Measurements from ENCODE around the gene BSND. TPM values are rescaled to one million over a fixed set of nuclear protein-coding genes. Genes with fewer than 3 reads are reported as not detected.
A peak's percentile ranks its signal among the peaks of the same experiment; 100 is the strongest.

Gene BSND
- total RNA-seq, 2 donors from 2014 or later = 0.13 to 0.20 TPM

- peaks cover 4% of the 10 kb centered on the region for H3K4me1 ChIP-seq (ENCODE audit: control insufficient read depth, insufficient read depth, low read length)
- H3K4me1 Mint-ChIP-seq = peaks cover 3% of the 10 kb centered on the region
- no peak for DNase-seq
- H3K4me3 ChIP-seq (ENCODE audit: low read length) = no peak overlapping the region
- no peaks in the 10 kb centered on the region for H3K36me3 ChIP-seq (ENCODE audit: control insufficient read depth, insufficient read depth, low read length)
- no peaks in the 10 kb centered on the region for H3K9me3 Mint-ChIP-seq
- no peak overlapping the region for H3K27ac Mint-ChIP-seq
- H3K9me3 ChIP-seq (ENCODE audit: control insufficient read depth, low read length) = no peaks in the 10 kb centered on the region
- H3K27ac ChIP-seq (ENCODE audit: low read depth, low read length) = no peak overlapping the region
- WGBS, 2 experiments (ENCODE audit: insufficient coverage in 1 of 2, insufficient read length in 1 of 2) = 93 to 97% methylated on average over 5 of the region's 5 CpGs
- peaks cover 20% of the 10 kb centered on the region for H3K27me3 Mint-ChIP-seq (ENCODE audit: insufficient read depth)
- H3K4me3 Mint-ChIP-seq = no peak overlapping the region
- H3K9ac ChIP-seq (ENCODE audit: extremely low read depth, low read length, poor library complexity, severe bottlenecking) = no peak overlapping the region
- no peaks in the 10 kb centered on the region for H3K27me3 ChIP-seq (ENCODE audit: control insufficient read depth, insufficient read depth, low read length, poor library complexity, severe bottlenecking)
- H3K36me3 Mint-ChIP-seq (ENCODE audit: low read depth) = peaks cover 6% of the 10 kb centered on the region
- TF ChIP-seq, protein P1, sequence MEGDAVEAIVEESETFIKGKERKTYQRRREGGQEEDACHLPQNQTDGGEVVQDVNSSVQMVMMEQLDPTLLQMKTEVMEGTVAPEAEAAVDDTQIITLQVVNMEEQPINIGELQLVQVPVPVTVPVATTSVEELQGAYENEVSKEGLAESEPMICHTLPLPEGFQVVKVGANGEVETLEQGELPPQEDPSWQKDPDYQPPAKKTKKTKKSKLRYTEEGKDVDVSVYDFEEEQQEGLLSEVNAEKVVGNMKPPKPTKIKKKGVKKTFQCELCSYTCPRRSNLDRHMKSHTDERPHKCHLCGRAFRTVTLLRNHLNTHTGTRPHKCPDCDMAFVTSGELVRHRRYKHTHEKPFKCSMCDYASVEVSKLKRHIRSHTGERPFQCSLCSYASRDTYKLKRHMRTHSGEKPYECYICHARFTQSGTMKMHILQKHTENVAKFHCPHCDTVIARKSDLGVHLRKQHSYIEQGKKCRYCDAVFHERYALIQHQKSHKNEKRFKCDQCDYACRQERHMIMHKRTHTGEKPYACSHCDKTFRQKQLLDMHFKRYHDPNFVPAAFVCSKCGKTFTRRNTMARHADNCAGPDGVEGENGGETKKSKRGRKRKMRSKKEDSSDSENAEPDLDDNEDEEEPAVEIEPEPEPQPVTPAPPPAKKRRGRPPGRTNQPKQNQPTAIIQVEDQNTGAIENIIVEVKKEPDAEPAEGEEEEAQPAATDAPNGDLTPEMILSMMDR (conservative IDR thresholded peaks at IDR 0.05) = no peak
These were observed 16.4 kb downstream of the BSND start for GRCh38 chr1:55015123-55015522.

DNA sequence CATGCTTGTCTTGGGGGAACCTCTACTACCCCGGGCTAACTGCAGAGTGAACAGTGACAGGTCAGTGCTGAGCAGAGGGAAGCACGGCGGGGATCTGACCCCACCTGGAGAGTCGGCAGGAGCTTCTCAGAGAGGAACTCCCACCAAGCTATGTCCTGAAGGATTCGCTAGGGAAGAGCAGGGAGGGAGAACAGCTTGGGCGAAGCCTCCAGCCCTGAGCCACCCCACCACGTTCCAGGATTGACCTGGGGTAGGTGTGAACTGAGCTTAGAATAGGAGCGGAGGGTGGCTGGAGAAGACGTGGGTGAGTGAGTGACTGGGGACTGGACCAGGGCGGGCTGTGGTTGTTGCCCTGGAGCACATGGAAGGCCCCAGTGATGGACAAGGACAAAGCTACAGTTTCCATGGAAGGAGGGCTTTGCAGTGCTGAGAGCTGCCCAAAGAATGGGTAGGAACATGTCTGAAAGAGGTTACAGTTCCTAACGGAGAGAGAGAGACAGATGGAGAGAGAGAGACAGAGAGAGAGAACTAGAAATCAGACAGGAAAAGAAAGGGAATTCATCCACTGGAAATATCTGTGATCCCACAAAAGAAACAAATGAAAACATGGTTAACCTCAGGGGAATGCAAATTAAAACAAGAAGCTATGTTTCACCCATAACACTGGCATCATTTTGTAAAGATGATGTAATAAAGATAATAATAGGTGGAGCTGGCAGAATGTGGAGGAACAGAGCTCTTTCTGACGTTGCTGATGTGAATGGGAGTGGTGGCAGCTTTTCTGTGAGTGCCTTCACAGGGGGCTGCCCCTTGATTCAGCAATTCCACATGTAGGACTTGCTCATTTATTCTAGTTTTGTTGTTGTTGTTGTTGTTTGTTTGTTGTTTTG lies 17.2 kb downstream of the BSND start:
- peaks cover 6% of the 10 kb centered on the region for H3K36me3 Mint-ChIP-seq (ENCODE audit: low read depth)
- Histone ChIP-seq H3K27me3 (ENCODE audit: control insufficient read depth, insufficient read depth, low read length, poor library complexity, severe bottlenecking) (no peaks in the 10 kb centered on the region), H3K9ac (ENCODE audit: extremely low read depth, low read length, poor library complexity, severe bottlenecking) (no peak overlapping the region), H3K36me3 (ENCODE audit: control insufficient read depth, insufficient read depth, low read length) (no peaks in the 10 kb centered on the region), H3K4me3 (ENCODE audit: low read length) (no peak overlapping the region), H3K9me3 (ENCODE audit: control insufficient read depth, low read length) (no peaks in the 10 kb centered on the region), H3K27ac (ENCODE audit: low read depth, low read length) (no peak overlapping the region), H3K4me1 (ENCODE audit: control insufficient read depth, insufficient read depth, low read length) (peaks cover 4% of the 10 kb centered on the region)
- no peak overlapping the region for H3K4me3 Mint-ChIP-seq
- peaks cover 3% of the 10 kb centered on the region for H3K4me1 Mint-ChIP-seq
- WGBS, 2 experiments (ENCODE audit: insufficient coverage in 1 of 2, insufficient read length in 1 of 2) = 85 to 89% methylated on average over 9 to 12 of the region's 12 CpGs
- no peaks in the 10 kb centered on the region for H3K9me3 Mint-ChIP-seq
- H3K27ac Mint-ChIP-seq = no peak overlapping the region
- peaks cover 20% of the 10 kb centered on the region for H3K27me3 Mint-ChIP-seq (ENCODE audit: insufficient read depth)
- peak; percentile 42 for DNase-seq
- TF ChIP-seq, protein P1 (conservative IDR thresholded peaks at IDR 0.05) = no peak

GRCh38 chr1:55018395-55018794 lies 19.7 kb downstream of the BSND start:
- 83 to 95% methylated on average over 3 to 8 of the region's 9 CpGs for WGBS, 2 experiments (ENCODE audit: insufficient coverage in 1 of 2, insufficient read length in 1 of 2)
- Histone ChIP-seq H3K4me3 (ENCODE audit: low read length) (no peak overlapping the region), H3K9ac (ENCODE audit: extremely low read depth, low read length, poor library complexity, severe bottlenecking) (no peak overlapping the region), H3K27ac (ENCODE audit: low read depth, low read length) (no peak overlapping the region), H3K27me3 (ENCODE audit: control insufficient read depth, insufficient read depth, low read length, poor library complexity, severe bottlenecking) (no peaks in the 10 kb centered on the region), H3K9me3 (ENCODE audit: control insufficient read depth, low read length) (no peaks in the 10 kb centered on the region), H3K4me1 (ENCODE audit: control insufficient read depth, insufficient read depth, low read length) (peaks cover 7% of the 10 kb centered on the region), H3K36me3 (ENCODE audit: control insufficient read depth, insufficient read depth, low read length) (no peaks in the 10 kb centered on the region)
- Mint-ChIP-seq H3K4me1 (peaks cover 11% of the 10 kb centered on the region), H3K27ac (no peak overlapping the region), H3K4me3 (no peak overlapping the region), H3K36me3 (ENCODE audit: low read depth) (peaks cover 6% of the 10 kb centered on the region), H3K27me3 (ENCODE audit: insufficient read depth) (peaks cover 15% of the 10 kb centered on the region), H3K9me3 (peaks cover 11% of the 10 kb centered on the region)
- DNase-seq = peak; percentile 47
- TF ChIP-seq, protein P1 (conservative IDR thresholded peaks at IDR 0.05) = no peak
